C4-2B (cell line): Measurements from ENCODE around the gene OXCT2.

Source experiments
- ZFX ChIP-seq: fragments of 450-650 bp; IDR thresholded peaks from 2 replicates; pipeline ENCODE4 v1.6.1; 2017
- TF ChIP-seq, protein P1 (sequence below): fragments of 450-650 bp; conservative IDR thresholded peaks from 2 replicates; pipeline ENCODE4 v1.5.1; 2017; ENCODE audit warnings: mild to moderate bottlenecking

DNA sequence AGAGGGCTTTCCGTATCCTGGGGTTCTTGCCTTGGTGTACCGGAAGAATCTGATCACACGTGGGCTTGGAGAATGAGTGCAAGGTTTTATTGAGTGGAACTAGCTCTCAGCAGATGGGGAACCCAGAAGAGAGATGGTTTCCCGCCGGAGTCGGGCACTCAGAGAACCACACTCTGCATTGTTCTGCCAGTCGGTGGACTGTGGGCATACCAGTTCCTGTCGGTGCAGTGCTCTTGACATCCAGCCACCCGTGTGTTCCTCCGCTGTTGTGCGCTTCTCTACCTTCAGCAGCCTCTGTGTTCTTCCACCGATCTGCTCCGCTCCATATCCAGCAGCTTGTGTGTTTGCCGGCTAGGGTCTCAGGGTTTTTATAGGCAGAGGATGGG lies 43.2 kb downstream of the OXCT2 start:
- TF ChIP-seq, protein P1, sequence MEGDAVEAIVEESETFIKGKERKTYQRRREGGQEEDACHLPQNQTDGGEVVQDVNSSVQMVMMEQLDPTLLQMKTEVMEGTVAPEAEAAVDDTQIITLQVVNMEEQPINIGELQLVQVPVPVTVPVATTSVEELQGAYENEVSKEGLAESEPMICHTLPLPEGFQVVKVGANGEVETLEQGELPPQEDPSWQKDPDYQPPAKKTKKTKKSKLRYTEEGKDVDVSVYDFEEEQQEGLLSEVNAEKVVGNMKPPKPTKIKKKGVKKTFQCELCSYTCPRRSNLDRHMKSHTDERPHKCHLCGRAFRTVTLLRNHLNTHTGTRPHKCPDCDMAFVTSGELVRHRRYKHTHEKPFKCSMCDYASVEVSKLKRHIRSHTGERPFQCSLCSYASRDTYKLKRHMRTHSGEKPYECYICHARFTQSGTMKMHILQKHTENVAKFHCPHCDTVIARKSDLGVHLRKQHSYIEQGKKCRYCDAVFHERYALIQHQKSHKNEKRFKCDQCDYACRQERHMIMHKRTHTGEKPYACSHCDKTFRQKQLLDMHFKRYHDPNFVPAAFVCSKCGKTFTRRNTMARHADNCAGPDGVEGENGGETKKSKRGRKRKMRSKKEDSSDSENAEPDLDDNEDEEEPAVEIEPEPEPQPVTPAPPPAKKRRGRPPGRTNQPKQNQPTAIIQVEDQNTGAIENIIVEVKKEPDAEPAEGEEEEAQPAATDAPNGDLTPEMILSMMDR, result no peak
- no peak for TF ChIP-seq ZFX
